Neural progenitor cell (in vitro differentiated cells): ENCODE results near the gene PIM3. TPM values are rescaled to one million over a fixed set of nuclear protein-coding genes. Genes with fewer than 3 reads are reported as not detected.
A peak's percentile ranks its signal among the peaks of the same experiment; 100 is the strongest.
"Not testable (repeated sequence)": the region's sequence is repeated elsewhere in the genome, so short reads cannot be mapped to it uniquely, and the experiment has no call there.

ENCODE experiments used
- DNase-seq: peaks from one replicate; pipeline ENCODE4 v3.0.0-alpha.2; 2016; ENCODE audit warnings: low spot score
- H2AFZ ChIP-seq: fragments of 200-600 bp; sonication (generic); replicated peaks from 2 replicates; pipeline ENCODE4 v1.6.1; 2016; ENCODE audit warnings: antibody characterized with exemption
- H3F3A ChIP-seq: fragments of 200-600 bp; sonication (generic); 2 replicates; pipeline ENCODE4 v1.6.1; 2016; ENCODE audit warnings: antibody characterized with exemption, low read depth
- H3K27ac ChIP-seq: fragments of 200-600 bp; sonication (generic); 2 replicates; pipeline ENCODE4 v1.5.1; 2016; ENCODE audit warnings: mild to moderate bottlenecking
- H3K27me3 ChIP-seq: fragments of 200-600 bp; sonication (generic); 2 replicates; pipeline ENCODE4 v1.6.1; 2016; ENCODE audit warnings: mild to moderate bottlenecking, moderate library complexity
- H3K36me3 ChIP-seq: fragments of 200-600 bp; sonication (generic); 2 replicates; pipeline ENCODE4 v1.5.1; 2016
- H3K4me1 ChIP-seq: fragments of 200-600 bp; sonication (generic); 2 replicates; pipeline ENCODE4 v1.6.1; 2016; ENCODE audit warnings: mixed run types
- H3K4me2 ChIP-seq: fragments of 200-600 bp; sonication (generic); 2 replicates; pipeline ENCODE4 v1.6.1; 2016
- H3K4me3 ChIP-seq: fragments of 200-600 bp; sonication (generic); 2 replicates; pipeline ENCODE4 v1.5.1; 2016
- H3K79me2 ChIP-seq: fragments of 200-600 bp; sonication (generic); 2 replicates; pipeline ENCODE4 v1.6.1; 2016; ENCODE audit warnings: low read depth
- H3K9ac ChIP-seq: fragments of 200-600 bp; sonication (generic); 2 replicates; pipeline ENCODE4 v1.6.1; 2016
- H3K9me3 ChIP-seq: fragments of 200-600 bp; sonication (generic); 2 replicates; pipeline ENCODE4 v1.5.1; 2016; ENCODE audit warnings: low read depth
- H4K20me1 ChIP-seq: fragments of 200-600 bp; sonication (generic); 2 replicates; pipeline ENCODE4 v1.6.1; 2016; ENCODE audit warnings: low read depth
- H3K27ac Mint-ChIP-seq: 3 replicates; pipeline ENCODE4 v1.8.0; 2021; ENCODE audit warnings: mixed read lengths
- H3K27me3 Mint-ChIP-seq: 2 replicates; pipeline ENCODE4 v1.8.0; 2022; ENCODE audit warnings: low read depth, mild to moderate bottlenecking, inconsistent platforms, moderate library complexity, mixed read lengths; ENCODE audit not compliant: insufficient read depth
- H3K36me3 Mint-ChIP-seq: 3 replicates; pipeline ENCODE4 v1.8.0; 2021; ENCODE audit warnings: mixed read lengths
- H3K4me1 Mint-ChIP-seq: 3 replicates; pipeline ENCODE4 v1.8.0; 2021; ENCODE audit warnings: mixed read lengths
- H3K4me3 Mint-ChIP-seq: 3 replicates; pipeline ENCODE4 v1.8.0; 2021; ENCODE audit warnings: mild to moderate bottlenecking, moderate library complexity, mixed read lengths
- H3K9me3 Mint-ChIP-seq: 3 replicates; pipeline ENCODE4 v1.8.0; 2020; ENCODE audit warnings: mixed read lengths
- EZH2 ChIP-seq: fragments of 200-600 bp; sonication (generic); IDR thresholded peaks from 2 replicates; pipeline ENCODE4 v1.6.1; 2017; ENCODE audit warnings: antibody characterized with exemption, mild to moderate bottlenecking, moderate library complexity
- EZH2phosphoT487 ChIP-seq: fragments of 200-600 bp; sonication (generic); IDR thresholded peaks from 2 replicates; pipeline ENCODE4 v1.6.1; 2017; ENCODE audit warnings: antibody characterized with exemption
- total RNA-seq: library from RNA; depleted of rRNA; stranded (reverse); fragments of >200 nt; gene quantifications from 2 replicates; pipeline ENCODE4 v1.2.3, GENCODE V29; 2015; ENCODE audit warnings: low replicate concordance
- TF ChIP-seq, protein P1 (sequence below): fragments of 200-600 bp; sonication (generic); IDR thresholded peaks from 2 replicates; pipeline ENCODE4 v1.5.1; 2017; ENCODE audit warnings: antibody characterized with exemption, mild to moderate bottlenecking

PIM3 gene
- total RNA-seq, 1 donor from 2014 or later = 15.1 TPM

DNA sequence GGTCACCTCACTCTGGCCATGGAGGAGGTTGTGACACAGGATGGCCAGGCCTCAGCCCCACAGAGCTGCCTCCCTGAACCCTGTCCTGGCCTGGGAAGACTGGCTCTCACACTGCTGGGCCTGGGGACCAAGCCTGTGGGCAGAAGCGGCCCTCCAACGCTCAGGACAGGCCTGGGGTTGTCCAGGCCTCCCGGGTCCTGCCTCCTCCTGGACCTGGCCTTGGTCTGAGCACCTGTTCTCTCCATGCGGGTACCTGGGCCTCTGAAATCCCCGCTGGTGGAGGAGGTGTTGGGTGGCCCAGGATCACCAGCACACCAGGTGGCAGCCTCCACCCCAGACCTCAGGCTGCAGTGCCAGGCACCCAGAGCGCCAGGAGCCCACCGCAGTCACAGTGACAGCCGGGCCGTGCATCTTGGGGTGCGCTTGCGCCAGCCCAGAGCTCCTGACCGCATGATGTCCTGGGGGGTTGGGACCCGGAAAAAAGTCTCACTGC is 16.1 kb upstream of the PIM3 start:
- no peak overlapping the region for H2AFZ ChIP-seq
- H4K20me1 ChIP-seq = no peaks in the 10 kb centered on the region
- Mint-ChIP-seq H3K27ac (no peak overlapping the region), H3K4me1 (peaks cover 14% of the 10 kb centered on the region), H3K36me3 (no peaks in the 10 kb centered on the region), H3K4me3 (no peak overlapping the region), H3K27me3 (peaks cover 5% of the 10 kb centered on the region), H3K9me3 (peaks cover 3% of the 10 kb centered on the region)
- H3F3A ChIP-seq = no peaks in the 10 kb centered on the region
- H3K9me3 ChIP-seq = no peaks in the 10 kb centered on the region
- TF ChIP-seq, protein P1, sequence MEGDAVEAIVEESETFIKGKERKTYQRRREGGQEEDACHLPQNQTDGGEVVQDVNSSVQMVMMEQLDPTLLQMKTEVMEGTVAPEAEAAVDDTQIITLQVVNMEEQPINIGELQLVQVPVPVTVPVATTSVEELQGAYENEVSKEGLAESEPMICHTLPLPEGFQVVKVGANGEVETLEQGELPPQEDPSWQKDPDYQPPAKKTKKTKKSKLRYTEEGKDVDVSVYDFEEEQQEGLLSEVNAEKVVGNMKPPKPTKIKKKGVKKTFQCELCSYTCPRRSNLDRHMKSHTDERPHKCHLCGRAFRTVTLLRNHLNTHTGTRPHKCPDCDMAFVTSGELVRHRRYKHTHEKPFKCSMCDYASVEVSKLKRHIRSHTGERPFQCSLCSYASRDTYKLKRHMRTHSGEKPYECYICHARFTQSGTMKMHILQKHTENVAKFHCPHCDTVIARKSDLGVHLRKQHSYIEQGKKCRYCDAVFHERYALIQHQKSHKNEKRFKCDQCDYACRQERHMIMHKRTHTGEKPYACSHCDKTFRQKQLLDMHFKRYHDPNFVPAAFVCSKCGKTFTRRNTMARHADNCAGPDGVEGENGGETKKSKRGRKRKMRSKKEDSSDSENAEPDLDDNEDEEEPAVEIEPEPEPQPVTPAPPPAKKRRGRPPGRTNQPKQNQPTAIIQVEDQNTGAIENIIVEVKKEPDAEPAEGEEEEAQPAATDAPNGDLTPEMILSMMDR = no peak
- TF ChIP-seq EZH2 = no peak
- TF ChIP-seq EZH2phosphoT487 = no peak
- H3K36me3 ChIP-seq = no peaks in the 10 kb centered on the region
- no peak overlapping the region for H3K4me2 ChIP-seq
- H3K27me3 ChIP-seq = no peaks in the 10 kb centered on the region
- H3K9ac ChIP-seq = no peak overlapping the region
- H3K79me2 ChIP-seq = no peaks in the 10 kb centered on the region
- H3K4me1 ChIP-seq = peaks cover 10% of the 10 kb centered on the region
- no peak overlapping the region for H3K4me3 ChIP-seq
- no peak for DNase-seq
- H3K27ac ChIP-seq = no peak overlapping the region

- H3K4me1 Mint-ChIP-seq = peaks cover 12% of the 10 kb centered on the region
- not testable (repeated sequence) for H3K4me3 ChIP-seq, H3K4me2 ChIP-seq, H3K27ac Mint-ChIP-seq, H3F3A ChIP-seq, H3K9me3 Mint-ChIP-seq, H3K36me3 Mint-ChIP-seq, H4K20me1 ChIP-seq, H3K9ac ChIP-seq, H3K27me3 Mint-ChIP-seq, H3K79me2 ChIP-seq, H3K9me3 ChIP-seq, H3K36me3 ChIP-seq, H3K27ac ChIP-seq, H2AFZ ChIP-seq, H3K27me3 ChIP-seq, DNase-seq, H3K4me3 Mint-ChIP-seq
- peaks cover 10% of the 10 kb centered on the region for H3K4me1 ChIP-seq
Measured at GRCh38 chr22:49945042-49945794, 15.4 kb upstream of the PIM3 start.

DNA sequence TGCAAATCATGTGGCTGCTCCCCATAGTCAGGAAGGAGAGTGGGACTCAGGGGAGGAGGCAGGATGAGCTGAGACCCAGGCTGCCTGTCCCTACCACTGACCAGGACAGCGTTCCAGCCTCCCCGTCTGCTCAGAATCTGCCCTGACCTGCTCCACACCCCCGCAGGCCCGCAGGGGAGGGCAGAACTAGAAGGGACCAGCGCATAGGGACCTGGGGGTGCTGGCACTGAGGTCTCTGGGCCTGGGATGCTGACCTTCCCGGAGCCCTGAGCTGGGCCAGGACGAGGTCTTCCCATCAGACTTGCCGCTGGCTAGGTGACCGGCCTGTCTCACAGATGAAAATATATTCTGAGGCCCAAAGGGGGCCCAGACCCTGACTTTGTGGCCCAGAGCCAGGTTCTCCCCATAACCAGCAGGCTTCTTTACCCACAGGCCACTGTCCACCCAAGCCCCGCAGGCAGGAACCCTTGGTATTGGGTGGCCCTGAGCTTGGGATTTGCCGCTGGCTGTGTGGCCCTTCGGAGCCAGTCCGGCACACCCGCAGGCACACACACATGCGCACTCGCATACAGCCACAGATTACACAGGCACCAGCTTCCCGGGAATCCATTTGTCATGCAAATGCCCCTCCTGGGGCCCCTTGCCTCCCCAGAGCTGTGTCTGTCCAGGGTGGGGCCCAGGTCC is 13.8 kb upstream of the PIM3 start:
- no peaks in the 10 kb centered on the region for H3K27me3 ChIP-seq
- H3K27ac ChIP-seq = no peak overlapping the region
- H3K36me3 ChIP-seq = no peaks in the 10 kb centered on the region
- H3K4me2 ChIP-seq = no peak overlapping the region
- H3K4me3 ChIP-seq = no peak overlapping the region
- H3K9me3 ChIP-seq = no peaks in the 10 kb centered on the region
- DNase-seq = peak; percentile 54
- Mint-ChIP-seq H3K9me3 (no peaks in the 10 kb centered on the region), H3K4me1 (peaks cover 12% of the 10 kb centered on the region), H3K27ac (peak overlapping the region; percentile 42), H3K4me3 (no peak overlapping the region), H3K36me3 (no peaks in the 10 kb centered on the region), H3K27me3 (no peaks in the 10 kb centered on the region)
- H3K9ac ChIP-seq = no peak overlapping the region
- H4K20me1 ChIP-seq = no peaks in the 10 kb centered on the region
- no peak overlapping the region for H2AFZ ChIP-seq
- TF ChIP-seq EZH2phosphoT487 (no peak), EZH2 (no peak)
- TF ChIP-seq, protein P1 = no peak
- peaks cover 14% of the 10 kb centered on the region for H3K4me1 ChIP-seq
- H3F3A ChIP-seq = no peaks in the 10 kb centered on the region
- no peaks in the 10 kb centered on the region for H3K79me2 ChIP-seq

- no peaks in the 10 kb centered on the region for H3K36me3 ChIP-seq
- H3K4me3 Mint-ChIP-seq = no peak overlapping the region
- no peak overlapping the region for H3K9ac ChIP-seq
- H3K27me3 Mint-ChIP-seq = no peaks in the 10 kb centered on the region
- H4K20me1 ChIP-seq = no peaks in the 10 kb centered on the region
- no peak overlapping the region for H3K4me2 ChIP-seq
- peaks cover 12% of the 10 kb centered on the region for H3K4me1 Mint-ChIP-seq
- H3F3A ChIP-seq = no peaks in the 10 kb centered on the region
- no peak overlapping the region for H3K27ac Mint-ChIP-seq
- H3K4me3 ChIP-seq = no peak overlapping the region
- no peak overlapping the region for H3K27ac ChIP-seq
- H3K4me1 ChIP-seq = peaks cover 14% of the 10 kb centered on the region
- H3K27me3 ChIP-seq = no peaks in the 10 kb centered on the region
- no peaks in the 10 kb centered on the region for H3K79me2 ChIP-seq
- H3K36me3 Mint-ChIP-seq = no peaks in the 10 kb centered on the region
- TF ChIP-seq EZH2phosphoT487 (no peak), EZH2 (no peak)
- TF ChIP-seq, protein P1 = no peak
- H3K9me3 ChIP-seq = no peaks in the 10 kb centered on the region
- no peak for DNase-seq
- H2AFZ ChIP-seq = no peak overlapping the region
- H3K9me3 Mint-ChIP-seq = no peaks in the 10 kb centered on the region
Measured at GRCh38 chr22:49947296-49947622, 13.3 kb upstream of the PIM3 start.
